Psoas muscle (tissue), 8 donors: ENCODE data around the gene PRPS1. TPM values are rescaled to one million over a fixed set of nuclear protein-coding genes. Genes with fewer than 3 reads are reported as not detected.

Experiments
- ATAC-seq, 4 donors: fragments of 200-7000 bp; cut with Tn5 transposase; one replicate each; pipeline ENCODE4 v1.9.1; 2020; ENCODE audit warnings: moderate library complexity in 3 of 4, mild to moderate bottlenecking in 2 of 4
- DNase-seq, 2 donors: peaks; one replicate each; pipeline ENCODE4 v3.0.0-alpha.2; 2020
- H3K27ac ChIP-seq: fragments of 200-600 bp; one replicate; pipeline ENCODE4 v1.8.0; 2022
- H3K27me3 ChIP-seq, 3 donors: fragments of 200-600 bp in 1 of 3; one replicate each; pipeline versions ENCODE4 v1.6.1 to v1.8.0; 2013 to 2022; ENCODE audit warnings: low read length in 2 of 3, mild to moderate bottlenecking in 2 of 3, moderate library complexity in 1 of 3; ENCODE audit not compliant: insufficient read depth in 3 of 3
- H3K36me3 ChIP-seq, 2 donors: fragments of 200-600 bp in 1 of 2; one replicate each; pipeline versions ENCODE4 v1.6.1 to v1.8.0; 2013 to 2022; ENCODE audit warnings: low read depth in 1 of 2, mild to moderate bottlenecking in 1 of 2, moderate library complexity in 1 of 2; ENCODE audit not compliant: insufficient read depth in 1 of 2
- H3K4me1 ChIP-seq: fragments of 200-600 bp; one replicate; pipeline ENCODE4 v1.8.0; 2022
- H3K4me3 ChIP-seq: fragments of 200-600 bp; one replicate; pipeline ENCODE4 v1.8.0; 2022; ENCODE audit warnings: mild to moderate bottlenecking
- H3K9me3 ChIP-seq: fragments of 200-600 bp; one replicate; pipeline ENCODE4 v1.8.0; 2022
- CTCF ChIP-seq: fragments of 200-600 bp; IDR thresholded peaks from one replicate; pipeline ENCODE4 v1.8.0; 2022; ENCODE audit warnings: antibody characterized with exemption
- WGBS, 3 donors: extraction: QIAGEN DNeasy Blood & Tissue Kit; methylation state at CpG; one replicate each; pipeline versions ENCODE4 v1.1.6 to v1.1.7; 2013; 5-methylcytosine and 5-hydroxymethylcytosine counted together
- intact Hi-C, 2 donors: fragments of 100-400 bp; cut with DNase I; formaldehyde crosslinking; loops; one replicate each; pipeline versions ENCODE4 v1.11.0 to v1.14.2; 2022
- polyA plus RNA-seq, 3 donors: library from polyadenylated mRNA; stranded (reverse); fragments of 200-250 nt; gene quantifications; one replicate each; pipeline ENCODE4 v1.2.3, GENCODE V29; 2013
- total RNA-seq, 4 donors: library from RNA; stranded (reverse); fragmentation: NEBNext Ultra II Directional in 2 of 4; extraction: Animal tissue kit (Norgen Biotek cat#: 25700) in 2 of 4; gene quantifications; one replicate each; pipeline versions ENCODE4 v1.2.1 to v1.2.4, GENCODE V29; 2021 to 2023
- donor health status: healthy with polysubstance abuse.
- donor health status: DM: no; HTN: no; CAD: no; lungs with moderate emphysema.
- donor health status: Bipolar disorder and iron deficiency.
- donor health status: healthy.
- donor health status: DM: yes; HTN: yes; CAD: no.
- donor health status: DM: no; HTN: no; CAD: no.
- donor health status: DM: no; HTN: no; CAD: no.
- donor health status: DM: yes; HTN: yes; CAD: no.

The PRPS1 gene
- total and polyA plus RNA-seq, 7 donors, result 20.7 to 63.2 (median 43.1) TPM

DNA sequence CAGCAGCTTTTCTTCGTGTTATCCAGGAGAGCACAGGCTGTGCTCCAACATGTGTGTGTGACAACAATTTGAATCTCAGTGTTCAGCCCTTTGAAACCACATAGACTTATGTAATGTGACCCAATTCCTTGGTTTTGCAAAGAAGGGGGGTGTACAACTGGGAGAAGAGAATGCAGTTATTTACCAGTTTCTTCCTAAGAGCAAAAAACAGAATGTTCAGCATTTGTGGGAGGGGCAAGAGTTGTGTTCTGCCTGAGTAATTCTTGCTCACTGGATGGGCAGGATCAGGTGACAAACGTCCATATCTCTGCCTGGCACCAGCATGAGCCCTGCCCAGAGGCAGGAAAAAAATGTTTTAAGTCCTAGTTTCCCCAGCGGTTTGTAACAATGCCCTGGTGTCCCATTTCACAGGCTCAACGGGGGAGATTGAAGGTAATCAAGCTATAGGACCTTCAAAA is 72.0 kb downstream of the PRPS1 start:
- no peaks in the 10 kb centered on the region for H3K9me3 ChIP-seq
- DNase-seq (no peak), ATAC-seq (peak; percentile 47 to 91 (median 78))
- 8 to 19% (median 8%) methylated on average over 4 of the region's 4 CpGs for WGBS, 3 donors
- no peak overlapping the region for H3K27ac ChIP-seq
- intact Hi-C loops, result no loop called here
- H3K36me3 ChIP-seq, result no peaks in the 10 kb centered on the region
- H3K4me1 ChIP-seq, result peaks cover 6% of the 10 kb centered on the region
- no peak for TF ChIP-seq CTCF
- H3K4me3 ChIP-seq, result no peak overlapping the region
- H3K27me3 ChIP-seq, result peaks cover 0 to 18% (median 0%) of the 10 kb centered on the region in 3 donors

Other genes starting within 250 kb of the PRPS1 start
- gene FRMPD3, start 178.9 kb upstream of the PRPS1 start, total RNA-seq, result under 1 TPM in 1 of 4 donors, not detected in 3; 0.02 TPM
- under 1 TPM in 1 of 3 donors, not detected in 2; 0.01 TPM for gene FRMPD3, start 178.9 kb upstream of the PRPS1 start, polyA plus RNA-seq
- 100 to 1,000 TPM in 3 of 4 donors, 10 to 100 TPM in 1; 23.7 to 310 (median 184) TPM for gene TSC22D3, start 147.3 kb downstream of the PRPS1 start, total RNA-seq
- 1,000 to 10,000 TPM in 1 of 3 donors, 100 to 1,000 TPM in 2; 467 to 1,236 (median 802) TPM for gene TSC22D3, start 147.3 kb downstream of the PRPS1 start, polyA plus RNA-seq
- gene NCBP2L, start 149.2 kb downstream of the PRPS1 start, total RNA-seq, result not detected
- gene NCBP2L, start 149.2 kb downstream of the PRPS1 start, polyA plus RNA-seq, result under 1 TPM in 2 of 3 donors, not detected in 1; 0.03 to 0.40 TPM
- gene MID2, start 197.4 kb downstream of the PRPS1 start, total RNA-seq, result 10 to 100 TPM; 17.5 to 21.6 (median 20.0) TPM
- gene MID2, start 197.4 kb downstream of the PRPS1 start, polyA plus RNA-seq, result 10 to 100 TPM in 1 of 3 donors, 1 to 10 TPM in 2; 4.8 to 20.5 (median 5.9) TPM